Natural killer cell (primary cell): ENCODE results near the gene CEP70. TPM values are rescaled to one million over a fixed set of nuclear protein-coding genes. Genes with fewer than 3 reads are reported as not detected.

Experiments
- ATAC-seq, 3 donors: fragments of 150-1000 bp in 2 of 3; fragments of 200-7000 bp in 1 of 3; cut with Tn5 transposase; 1 replicate in 1 of 3; 2 replicates in 2 of 3; pipeline ENCODE4 v1.10.0; 2021; ENCODE audit warnings: mild to moderate bottlenecking in 2 of 3, moderate library complexity in 2 of 3
- DNase-seq, 2 donors: peaks; one replicate each; pipeline versions ENCODE4 v3.0.0 to v3.0.0-alpha.2; 2013 to 2021; ENCODE audit warnings: mixed read lengths in 1 of 2
- H3K27ac ChIP-seq: one replicate; pipeline ENCODE4 v1.5.1; 2013; ENCODE audit warnings: mild to moderate bottlenecking, low read length
- H3K27me3 ChIP-seq: one replicate; pipeline ENCODE4 v1.6.1; 2013; ENCODE audit warnings: low read length; ENCODE audit not compliant: control insufficient read depth, insufficient read depth
- H3K36me3 ChIP-seq: one replicate; pipeline ENCODE4 v1.6.1; 2013; ENCODE audit warnings: low read length; ENCODE audit not compliant: control insufficient read depth, insufficient read depth
- H3K4me1 ChIP-seq: one replicate; pipeline ENCODE4 v1.6.1; 2013; ENCODE audit warnings: low read length; ENCODE audit not compliant: control insufficient read depth, insufficient read depth
- H3K4me3 ChIP-seq: one replicate; pipeline ENCODE4 v1.5.1; 2013; ENCODE audit warnings: low read length
- H3K9me3 ChIP-seq: one replicate; pipeline ENCODE4 v1.6.1; 2013; ENCODE audit warnings: low read length; ENCODE audit not compliant: control insufficient read depth, insufficient read depth
- H3K27ac Mint-ChIP-seq, 2 donors: one replicate each; pipeline ENCODE4 v1.8.0; 2022; ENCODE audit warnings: mild to moderate bottlenecking in 2 of 2, mixed read lengths in 2 of 2, moderate library complexity in 1 of 2
- H3K27me3 Mint-ChIP-seq, 2 donors: one replicate each; pipeline ENCODE4 v1.8.0; 2022; ENCODE audit warnings: low read depth in 2 of 2, mixed read lengths in 2 of 2
- H3K36me3 Mint-ChIP-seq: one replicate; pipeline ENCODE4 v1.8.0; 2022; ENCODE audit warnings: mixed read lengths
- H3K4me1 Mint-ChIP-seq, 2 donors: one replicate each; pipeline ENCODE4 v1.8.0; 2022; ENCODE audit warnings: mixed read lengths in 2 of 2
- H3K4me3 Mint-ChIP-seq: one replicate; pipeline ENCODE4 v1.8.0; 2022; ENCODE audit warnings: mild to moderate bottlenecking, moderate library complexity, mixed read lengths
- H3K9me3 Mint-ChIP-seq, 2 donors: one replicate each; pipeline ENCODE4 v1.8.0; 2022; ENCODE audit warnings: mixed read lengths in 2 of 2
- WGBS: methylation state at CpG from one replicate; pipeline ENCODE4 v1.1.7; 2013; ENCODE audit warnings: missing lambda C conversion rate; ENCODE audit not compliant: insufficient coverage; 5-methylcytosine and 5-hydroxymethylcytosine counted together
- intact Hi-C: fragments of 100-400 bp; cut with micrococcal nuclease; formaldehyde crosslinking; loops from one replicate; pipeline ENCODE4 v1.14.2; 2022
- total RNA-seq, 4 donors: library from RNA; stranded (reverse); fragments of 120-200 nt in 1 of 4; gene quantifications; one replicate each; pipeline versions ENCODE4 v1.2.3 to v1.2.4, GENCODE V29; 2013 to 2022
- TF ChIP-seq, protein P1 (sequence below): fragments of 200-600 bp; IDR thresholded peaks from one replicate; pipeline ENCODE4 v1.8.0; 2022; ENCODE audit warnings: antibody characterized with exemption

CEP70 gene
- total RNA-seq, 3 donors from 2014 or later (not counting 1 experiment from before 2014, with no cell fraction given), result 17.0 to 23.9 (median 22.7) TPM

DNA sequence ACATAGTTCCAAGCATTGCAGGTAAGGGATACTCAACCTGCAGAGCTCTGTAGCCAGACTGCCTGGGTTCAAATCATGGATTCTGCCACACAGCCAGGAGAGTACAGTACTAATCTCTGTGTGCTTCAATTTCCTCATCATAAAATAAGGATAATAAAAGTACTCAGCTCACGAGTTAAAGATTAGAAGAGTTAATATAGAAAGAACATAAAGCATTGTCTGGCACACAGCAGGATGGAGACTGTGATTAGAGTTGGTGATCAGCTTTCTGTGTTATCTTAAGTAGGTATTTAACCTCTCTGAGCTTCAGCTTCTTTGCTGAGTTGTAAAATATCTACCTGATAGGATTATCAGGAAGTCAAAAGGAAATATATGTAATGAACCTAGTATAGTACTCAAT, 2.7 kb downstream of the CEP70 start:
- Histone ChIP-seq H3K27me3 (no peaks in the 10 kb centered on the region), H3K4me1 (peaks cover 14% of the 10 kb centered on the region), H3K9me3 (no peaks in the 10 kb centered on the region), H3K36me3 (no peaks in the 10 kb centered on the region), H3K27ac (no peak overlapping the region), H3K4me3 (no peak overlapping the region)
- H3K36me3 Mint-ChIP-seq, result no peaks in the 10 kb centered on the region
- peaks cover 6 to 12% of the 10 kb centered on the region in 2 donors for H3K4me1 Mint-ChIP-seq
- H3K9me3 Mint-ChIP-seq, result no peaks in the 10 kb centered on the region
- no peaks in the 10 kb centered on the region for H3K27me3 Mint-ChIP-seq
- no peak overlapping the region for H3K27ac Mint-ChIP-seq
- DNase-seq, result no peak
- no peak for ATAC-seq
- TF ChIP-seq, protein P1, sequence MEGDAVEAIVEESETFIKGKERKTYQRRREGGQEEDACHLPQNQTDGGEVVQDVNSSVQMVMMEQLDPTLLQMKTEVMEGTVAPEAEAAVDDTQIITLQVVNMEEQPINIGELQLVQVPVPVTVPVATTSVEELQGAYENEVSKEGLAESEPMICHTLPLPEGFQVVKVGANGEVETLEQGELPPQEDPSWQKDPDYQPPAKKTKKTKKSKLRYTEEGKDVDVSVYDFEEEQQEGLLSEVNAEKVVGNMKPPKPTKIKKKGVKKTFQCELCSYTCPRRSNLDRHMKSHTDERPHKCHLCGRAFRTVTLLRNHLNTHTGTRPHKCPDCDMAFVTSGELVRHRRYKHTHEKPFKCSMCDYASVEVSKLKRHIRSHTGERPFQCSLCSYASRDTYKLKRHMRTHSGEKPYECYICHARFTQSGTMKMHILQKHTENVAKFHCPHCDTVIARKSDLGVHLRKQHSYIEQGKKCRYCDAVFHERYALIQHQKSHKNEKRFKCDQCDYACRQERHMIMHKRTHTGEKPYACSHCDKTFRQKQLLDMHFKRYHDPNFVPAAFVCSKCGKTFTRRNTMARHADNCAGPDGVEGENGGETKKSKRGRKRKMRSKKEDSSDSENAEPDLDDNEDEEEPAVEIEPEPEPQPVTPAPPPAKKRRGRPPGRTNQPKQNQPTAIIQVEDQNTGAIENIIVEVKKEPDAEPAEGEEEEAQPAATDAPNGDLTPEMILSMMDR, result no peak
- WGBS, result 67% methylated on average over 1 of the region's 1 CpG
- intact Hi-C loops, result loop anchor here (5.0 kb wide), 2 partner anchors 96 to 751 kb away; partner anchors contain the start of gene MRPS22
- H3K4me3 Mint-ChIP-seq, result no peak overlapping the region

DNA sequence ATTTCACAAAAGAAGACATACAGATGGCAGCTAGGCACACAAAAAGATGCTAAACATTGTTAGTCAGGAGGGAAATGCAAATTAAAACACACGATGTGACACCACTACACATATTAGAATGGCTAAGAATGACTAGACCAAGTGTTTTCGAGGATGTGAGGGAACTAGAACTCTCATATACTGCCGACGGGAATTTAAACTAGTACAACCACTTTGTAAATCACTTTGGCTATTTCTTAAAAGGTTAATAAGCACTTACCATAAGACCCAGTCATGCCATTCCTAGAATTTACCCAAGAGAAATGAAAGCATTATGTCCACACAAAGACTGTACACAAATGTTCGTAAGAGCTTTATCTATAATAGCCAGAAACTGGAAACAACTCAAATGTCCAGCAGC, 5.6 kb downstream of the CEP70 start:
- DNase-seq (no peak), ATAC-seq (no peak)
- no peaks in the 10 kb centered on the region for H3K36me3 ChIP-seq
- no peak overlapping the region for H3K4me3 ChIP-seq
- no peaks in the 10 kb centered on the region for H3K9me3 ChIP-seq
- no peaks in the 10 kb centered on the region for H3K36me3 Mint-ChIP-seq
- no peak overlapping the region for H3K4me3 Mint-ChIP-seq
- peaks cover 6% of the 10 kb centered on the region for H3K4me1 ChIP-seq
- no peak overlapping the region for H3K27ac ChIP-seq
- H3K27me3 Mint-ChIP-seq, result no peaks in the 10 kb centered on the region
- no peaks in the 10 kb centered on the region for H3K9me3 Mint-ChIP-seq
- WGBS, result 81% methylated on average over 5 of the region's 5 CpGs
- TF ChIP-seq, protein P1, result no peak
- intact Hi-C loops, result no loop called here
- no peak overlapping the region for H3K27ac Mint-ChIP-seq
- peaks cover 0 to 2% of the 10 kb centered on the region in 2 donors for H3K4me1 Mint-ChIP-seq
- H3K27me3 ChIP-seq, result no peaks in the 10 kb centered on the region

DNA sequence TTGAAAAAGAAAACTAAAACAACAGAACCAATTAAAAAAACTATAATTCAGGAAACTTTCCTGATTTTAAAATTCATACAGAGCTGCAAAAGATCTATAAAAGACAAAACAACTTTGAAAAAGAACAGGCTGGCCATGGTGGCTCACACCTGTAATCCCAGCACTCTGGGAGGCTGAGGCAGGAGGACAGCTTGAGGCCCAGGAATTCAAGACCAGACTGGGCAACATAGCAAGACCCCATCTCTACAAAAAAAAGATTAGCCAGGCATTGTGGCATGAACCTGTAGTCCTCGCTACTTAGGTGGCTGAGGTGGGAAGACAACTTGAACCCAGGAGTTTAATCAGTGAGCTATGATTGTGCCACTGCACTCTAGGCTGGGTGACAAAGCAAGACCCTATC, 6.7 kb downstream of the CEP70 start:
- TF ChIP-seq, protein P1, result no peak
- no peaks in the 10 kb centered on the region for H3K27me3 Mint-ChIP-seq
- no peak overlapping the region for H3K4me3 ChIP-seq
- H3K27me3 ChIP-seq, result no peaks in the 10 kb centered on the region
- no peak overlapping the region for H3K4me3 Mint-ChIP-seq
- H3K9me3 Mint-ChIP-seq, result no peaks in the 10 kb centered on the region
- intact Hi-C loops, result no loop called here
- no peak overlapping the region for H3K27ac ChIP-seq
- H3K4me1 Mint-ChIP-seq, result no peaks in the 10 kb centered on the region
- ATAC-seq, result no peak
- H3K36me3 ChIP-seq, result no peaks in the 10 kb centered on the region
- H3K27ac Mint-ChIP-seq, result no peak overlapping the region
- no peaks in the 10 kb centered on the region for H3K36me3 Mint-ChIP-seq
- no peaks in the 10 kb centered on the region for H3K9me3 ChIP-seq
- H3K4me1 ChIP-seq, result no peaks in the 10 kb centered on the region
- WGBS, result 86% methylated on average over 1 of the region's 1 CpG
- no peak for DNase-seq

DNA sequence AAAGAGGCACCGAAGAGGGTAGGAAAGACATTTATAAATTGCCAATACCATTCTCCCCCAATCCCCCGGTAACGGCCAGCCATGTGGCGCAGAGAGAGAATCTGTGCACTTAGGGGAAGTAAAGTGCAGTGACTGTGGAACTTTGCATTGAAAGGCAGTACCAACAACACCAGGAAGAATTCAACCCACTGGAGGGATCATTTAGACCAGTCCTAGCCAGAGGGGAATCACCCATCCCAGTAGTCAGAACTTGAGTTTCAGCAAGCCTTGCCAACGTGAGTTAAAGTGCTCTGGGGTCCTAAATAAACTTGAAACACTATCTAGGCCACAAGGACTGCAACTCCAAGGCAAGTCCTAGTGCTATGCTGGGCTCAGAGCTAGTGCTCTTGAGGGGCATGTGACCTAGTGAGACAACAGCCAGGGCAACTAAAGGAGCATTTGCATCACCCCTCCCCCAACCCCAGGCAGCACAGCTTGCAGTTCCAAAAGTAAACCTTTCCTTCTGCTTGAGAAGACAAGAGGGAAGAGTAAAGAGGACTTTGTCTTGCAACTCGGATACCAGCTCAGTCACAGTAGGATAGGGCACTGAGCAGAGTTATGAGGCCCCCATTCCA, 15.0 kb downstream of the CEP70 start:
- Mint-ChIP-seq H3K27me3 (no peaks in the 10 kb centered on the region), H3K9me3 (no peaks in the 10 kb centered on the region), H3K4me3 (no peak overlapping the region), H3K36me3 (no peaks in the 10 kb centered on the region), H3K4me1 (peaks cover 10 to 15% of the 10 kb centered on the region in 2 donors), H3K27ac (no peak overlapping the region)
- Histone ChIP-seq H3K27me3 (no peaks in the 10 kb centered on the region), H3K9me3 (no peaks in the 10 kb centered on the region), H3K4me3 (no peak overlapping the region), H3K4me1 (no peaks in the 10 kb centered on the region), H3K36me3 (no peaks in the 10 kb centered on the region), H3K27ac (no peak overlapping the region)
- ATAC-seq, result no peak
- intact Hi-C loops, result no loop called here
- DNase-seq, result no peak
- WGBS, result 80% methylated on average over 4 of the region's 6 CpGs
- TF ChIP-seq, protein P1, result no peak
